Caki2 (cell line): ENCODE results near the gene SPATS2. TPM values are rescaled to one million over a fixed set of nuclear protein-coding genes. Genes with fewer than 3 reads are reported as not detected.
"Not testable (repeated sequence)": the region's sequence is repeated elsewhere in the genome, so short reads cannot be mapped to it uniquely, and the experiment has no call there.

Source experiments
- DNase-seq: peaks from one replicate; pipeline ENCODE4 v3.0.0-alpha.2; 2015; ENCODE audit warnings: low read depth
- in situ Hi-C: cut with HindIII; loops from 2 replicates; pipeline ENCODE4 v1.10.0; 2016; ENCODE audit warnings: low sequenced_read_pairs, low pct_unique_long_range_greater_than_20kb, mixed read lengths
- total RNA-seq: library from RNA; depleted of rRNA; stranded (reverse); fragments of >200 nt; shearing (Covaris generic); gene quantifications from 2 replicates; pipeline ENCODE4 v1.2.3, GENCODE V29; 2014; ENCODE audit warnings: low replicate concordance

SPATS2 gene
- total RNA-seq, 1 experiment from 2014 or later: 63.0 TPM

GRCh38 chr12:49482095-49483051 lies 115.1 kb downstream of the SPATS2 start:
- no peak for DNase-seq
- in situ Hi-C loops: no loop called here

GRCh38 chr12:49483619-49484018 lies 116.4 kb downstream of the SPATS2 start:
- DNase-seq: no peak
- in situ Hi-C loops: no loop called here

GRCh38 chr12:49487605-49488004 lies 120.3 kb downstream of the SPATS2 start:
- DNase-seq: no peak
- in situ Hi-C loops: no loop called here

GRCh38 chr12:49489154-49489553 lies 121.9 kb downstream of the SPATS2 start:
- in situ Hi-C loops: no loop called here
- DNase-seq: no peak

- in situ Hi-C loops: no loop called here
- no peak for DNase-seq
These were observed 122.5 kb downstream of the SPATS2 start for GRCh38 chr12:49489720-49490119.

- in situ Hi-C loops: no loop called here
- DNase-seq: no peak
These were observed 124.6 kb downstream of the SPATS2 start for GRCh38 chr12:49491823-49492222.

- in situ Hi-C loops: no loop called here
- DNase-seq: no peak
These were observed 126.6 kb downstream of the SPATS2 start for GRCh38 chr12:49493900-49494299.

GRCh38 chr12:49496417-49497360 lies 129.4 kb downstream of the SPATS2 start:
- in situ Hi-C loops: loop anchor here (5.0 kb wide), 1 partner anchor 129 kb away; the partner anchor contains the start of gene SPATS2

GRCh38 chr12:49501895-49502294 lies 134.6 kb downstream of the SPATS2 start:
- DNase-seq: no peak
- in situ Hi-C loops: no loop called here

More at GRCh38 chr12:49496417-49497360, 129.4 kb downstream of the SPATS2 start:
- no peak for DNase-seq

GRCh38 chr12:49502590-49502989 lies 135.3 kb downstream of the SPATS2 start:
- in situ Hi-C loops: no loop called here
- DNase-seq: no peak

- peak; percentile 95 for DNase-seq
- in situ Hi-C loops: no loop called here
These were observed 136.5 kb downstream of the SPATS2 start for GRCh38 chr12:49503674-49504180.

GRCh38 chr12:49505672-49506071 lies 138.4 kb downstream of the SPATS2 start:
- in situ Hi-C loops: no loop called here
- DNase-seq: no peak

- peak; percentile 74 for DNase-seq
- in situ Hi-C loops: no loop called here
These were observed 139.9 kb downstream of the SPATS2 start for GRCh38 chr12:49507139-49507538.

- in situ Hi-C loops, DNase-seq: not testable (repeated sequence)
These were observed 142.4 kb downstream of the SPATS2 start for GRCh38 chr12:49509681-49510080.

- in situ Hi-C loops: no loop called here
- DNase-seq: no peak
These were observed 144.1 kb downstream of the SPATS2 start for GRCh38 chr12:49511410-49511809.

- in situ Hi-C loops: no loop called here
- DNase-seq: no peak
These were observed 145.3 kb downstream of the SPATS2 start for GRCh38 chr12:49512546-49512945.

GRCh38 chr12:49515266-49515665 lies 148.0 kb downstream of the SPATS2 start:
- peak; percentile 72 for DNase-seq
- in situ Hi-C loops: no loop called here

GRCh38 chr12:49518914-49519573 lies 151.8 kb downstream of the SPATS2 start:
- in situ Hi-C loops: no loop called here
- DNase-seq: peak; percentile 39
